Stimulated activated CD4-positive, alpha-beta T cell treated with anti-CD3 and anti-CD28 coated beads, Interleukin-2, amount 100 ng/mL, for 48 hours (primary cell): ENCODE results near the gene EGFL8.

ENCODE experiments used
- DNase-seq, 2 donors: peaks; one replicate each; pipeline ENCODE4 v3.0.0-alpha.2; 2020

The EGFL8 gene

DNA sequence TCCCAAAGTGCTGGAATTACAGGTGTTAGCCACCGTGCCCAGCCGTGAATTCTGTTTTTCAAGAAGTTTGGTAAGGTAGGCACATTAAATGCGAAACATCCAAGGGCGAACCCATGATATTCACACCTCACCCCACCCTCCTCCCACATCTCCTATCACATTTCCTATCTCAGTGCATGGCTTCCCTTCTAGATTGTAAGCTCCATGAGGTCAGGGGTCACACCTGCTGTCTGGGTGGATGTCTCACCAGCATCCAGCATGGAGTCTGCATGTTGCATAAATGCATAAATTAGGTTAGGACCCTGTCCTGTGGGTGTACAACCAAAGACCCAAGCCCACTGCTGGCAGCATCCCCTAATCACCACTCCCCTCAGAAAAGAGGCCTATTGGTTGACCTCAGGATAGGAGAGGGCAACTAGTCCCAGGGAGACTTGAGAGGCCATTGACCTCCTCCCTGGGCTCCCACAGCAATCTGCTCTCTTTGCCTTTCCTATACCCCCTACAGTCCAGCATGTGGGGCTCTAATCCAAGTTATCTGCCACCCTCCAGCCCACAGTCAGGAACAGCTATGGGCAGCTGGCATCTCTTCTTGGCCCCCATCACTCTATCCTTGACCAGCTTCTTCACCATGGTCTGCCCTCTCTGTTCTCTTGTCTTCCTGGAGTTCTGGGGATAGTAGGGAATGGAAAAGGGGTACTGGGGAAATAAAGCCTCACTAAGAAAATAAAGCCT lies 16.8 kb upstream of the EGFL8 start:
- DNase-seq: no peak

- peak; percentile 61 to 78 for DNase-seq
Measured at GRCh38 chr6:32148289-32149091, 15.9 kb upstream of the EGFL8 start.

- no peak for DNase-seq
Measured at GRCh38 chr6:32149092-32149755, 15.2 kb upstream of the EGFL8 start.

GRCh38 chr6:32149932-32150870 lies 14.2 kb upstream of the EGFL8 start:
- no peak for DNase-seq

DNA sequence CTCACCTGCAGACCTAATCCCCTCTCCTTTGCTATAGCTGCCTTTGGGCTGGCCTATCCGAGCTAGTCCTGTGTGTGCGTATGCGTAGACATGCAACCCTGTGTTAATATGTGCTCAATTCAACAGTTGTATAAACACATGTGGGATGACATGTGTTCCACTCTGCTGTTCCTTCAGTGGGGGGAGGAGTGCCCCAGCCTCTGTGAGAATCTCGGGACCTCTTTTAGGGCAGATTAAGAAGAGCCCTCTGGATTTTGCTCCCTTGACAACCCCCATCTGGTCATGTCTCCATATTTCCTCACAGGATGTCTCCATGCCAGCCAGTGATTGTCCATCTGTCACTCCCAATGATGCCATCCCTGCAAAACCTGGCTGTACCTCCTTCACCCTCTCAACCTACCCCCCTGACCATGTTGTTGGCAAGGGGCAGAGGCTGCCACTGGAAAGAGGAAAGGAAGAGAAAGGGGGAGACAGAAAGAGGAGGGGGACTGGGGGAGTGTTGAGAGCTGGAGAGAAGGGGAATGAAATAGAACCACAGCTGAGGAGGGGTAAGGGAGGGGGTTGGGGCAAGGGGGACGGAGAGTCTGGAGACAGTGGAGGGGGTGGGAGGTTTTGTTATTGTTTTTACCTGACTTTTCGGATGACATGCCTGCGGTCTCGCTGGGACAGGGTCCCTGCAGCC lies 13.1 kb upstream of the EGFL8 start:
- no peak for DNase-seq

GRCh38 chr6:32151863-32152768 lies 12.3 kb upstream of the EGFL8 start, which contains the start of gene PRRT1:
PRRT1 (minus strand) TSS chr6:32151939; CDS start chr6:32151827, 112 bp downstream.
- no peak for DNase-seq

GRCh38 chr6:32152769-32153563 lies 11.4 kb upstream of the EGFL8 start:
- no peak for DNase-seq

DNA sequence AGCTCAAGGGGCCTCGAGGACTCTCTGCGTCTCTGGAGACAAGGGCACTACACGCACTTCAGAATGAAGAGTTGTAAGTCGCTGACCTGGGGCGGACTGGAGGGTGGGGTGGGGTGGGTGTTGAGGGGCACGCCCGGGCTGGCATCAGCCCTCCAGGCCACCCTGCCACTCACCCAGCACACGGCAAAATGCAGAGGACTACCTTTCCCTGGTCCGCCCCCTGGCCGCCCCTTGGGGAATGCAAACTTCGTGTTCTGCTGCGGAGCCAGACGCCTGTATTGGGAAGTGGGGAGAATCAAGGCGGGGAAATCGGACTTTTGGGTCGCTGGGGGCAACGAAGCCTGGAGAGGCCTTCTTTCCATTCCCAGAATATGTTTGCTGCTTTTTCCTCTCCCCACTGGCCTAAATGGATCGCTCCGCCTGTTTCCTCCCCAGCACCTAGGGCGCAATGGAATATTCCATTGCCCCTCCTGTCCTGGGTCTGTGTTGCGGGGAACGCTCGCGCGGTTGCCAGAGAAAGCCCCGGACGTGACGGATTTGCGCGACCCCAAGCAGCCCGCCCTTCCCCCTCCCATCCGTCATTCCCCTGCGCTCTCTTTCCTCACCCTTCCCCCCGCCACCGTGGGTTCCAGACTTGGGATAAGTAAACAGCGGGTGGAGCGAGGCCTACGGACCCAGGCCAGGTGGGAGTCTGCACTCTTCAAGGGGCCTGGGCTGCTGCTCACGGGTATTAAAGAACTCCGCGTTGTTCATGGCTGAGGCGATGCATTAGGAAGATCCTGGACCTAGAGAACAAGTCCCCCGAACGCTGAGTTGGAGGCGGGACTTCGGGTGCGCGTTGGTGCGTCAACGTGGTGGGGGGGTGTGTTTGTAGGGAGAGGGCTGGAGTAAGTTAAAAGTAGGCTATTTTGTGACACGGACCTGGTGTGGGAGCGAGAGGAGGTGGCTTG lies 10.6 kb upstream of the EGFL8 start, which contains the start of gene PPT2:
PPT2 (plus strand) TSS at position 578 of the 950 bp plus-strand sequence. CDS start 454 bp downstream, outside the sequence.
- peak; percentile 58 to 60 for DNase-seq

- DNase-seq: peak; percentile 41 to 42
Measured at GRCh38 chr6:32154514-32155161, 9.8 kb upstream of the EGFL8 start.

GRCh38 chr6:32156891-32157290 lies 7.5 kb upstream of the EGFL8 start:
- no peak for DNase-seq

- no peak for DNase-seq
Measured at GRCh38 chr6:32158052-32158451, 6.3 kb upstream of the EGFL8 start.

- DNase-seq: no peak
Measured at GRCh38 chr6:32163559-32164258, 686 bp upstream of the EGFL8 start.

- DNase-seq: no peak
Measured at GRCh38 chr6:32166411-32167061, 2.1 kb downstream of the EGFL8 start.

DNA sequence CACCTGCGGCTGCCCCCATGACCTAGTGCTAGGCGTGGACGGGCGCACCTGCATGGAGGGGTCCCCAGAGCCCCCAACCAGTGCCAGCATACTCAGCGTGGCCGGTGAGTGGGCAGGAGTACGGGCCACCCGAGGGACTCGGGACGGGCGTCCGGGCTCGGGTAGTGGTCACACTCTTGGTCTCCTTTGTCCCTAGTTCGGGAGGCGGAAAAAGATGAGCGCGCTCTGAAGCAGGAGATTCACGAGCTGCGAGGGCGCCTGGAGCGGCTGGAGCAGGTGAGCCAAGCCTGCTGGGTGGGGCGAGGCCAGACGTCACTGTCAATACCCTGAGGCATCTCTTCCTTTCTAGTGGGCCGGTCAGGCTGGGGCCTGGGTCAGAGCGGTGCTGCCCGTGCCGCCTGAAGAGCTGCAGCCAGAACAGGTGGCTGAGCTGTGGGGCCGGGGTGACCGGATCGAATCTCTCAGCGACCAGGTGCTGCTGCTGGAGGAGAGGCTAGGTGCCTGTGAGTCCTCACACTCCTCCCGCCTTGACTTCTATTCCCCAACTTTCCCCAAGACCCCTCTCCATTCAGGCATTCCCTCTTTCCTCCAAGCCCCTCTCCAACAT lies 2.9 kb downstream of the EGFL8 start:
- DNase-seq: no peak

- DNase-seq: no peak
Measured at GRCh38 chr6:32167761-32168262, 3.4 kb downstream of the EGFL8 start.

- DNase-seq: no peak
Measured at GRCh38 chr6:32168350-32168749, 4.0 kb downstream of the EGFL8 start.
